NCI-H446 (cell line): ENCODE results near the gene NOP9.
A peak's percentile ranks its signal among the peaks of the same experiment; 100 is the strongest.

Experiments used
- DNase-seq, 2 experiments: peaks; one replicate each; lab custom pipeline; 2025; lab: John Stamatoyannopoulos, UW

The NOP9 gene

GRCh38 chr14:24329073-24329663 lies 29.5 kb downstream of the NOP9 start:
- DNase-seq, result no peak

DNA sequence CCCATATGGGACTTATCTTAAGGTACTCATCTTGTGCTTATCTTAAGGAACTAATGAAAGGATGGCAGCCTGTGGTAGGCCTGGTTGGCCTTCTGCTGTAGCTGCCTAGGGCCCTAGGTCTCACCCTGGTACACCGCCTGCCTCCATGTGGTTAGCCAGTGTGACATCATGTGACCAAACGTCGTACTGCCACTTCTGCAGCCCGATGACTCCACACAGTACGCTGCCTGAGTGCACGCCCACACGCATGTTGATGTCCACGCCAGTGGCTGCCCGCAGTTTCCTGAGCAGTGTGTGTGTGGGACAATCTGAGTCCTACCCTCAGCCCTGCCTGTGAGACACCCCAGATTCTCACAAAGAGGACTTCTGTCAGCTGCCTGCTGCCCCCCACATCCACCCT lies 30.1 kb downstream of the NOP9 start:
- DNase-seq, result no peak

DNA sequence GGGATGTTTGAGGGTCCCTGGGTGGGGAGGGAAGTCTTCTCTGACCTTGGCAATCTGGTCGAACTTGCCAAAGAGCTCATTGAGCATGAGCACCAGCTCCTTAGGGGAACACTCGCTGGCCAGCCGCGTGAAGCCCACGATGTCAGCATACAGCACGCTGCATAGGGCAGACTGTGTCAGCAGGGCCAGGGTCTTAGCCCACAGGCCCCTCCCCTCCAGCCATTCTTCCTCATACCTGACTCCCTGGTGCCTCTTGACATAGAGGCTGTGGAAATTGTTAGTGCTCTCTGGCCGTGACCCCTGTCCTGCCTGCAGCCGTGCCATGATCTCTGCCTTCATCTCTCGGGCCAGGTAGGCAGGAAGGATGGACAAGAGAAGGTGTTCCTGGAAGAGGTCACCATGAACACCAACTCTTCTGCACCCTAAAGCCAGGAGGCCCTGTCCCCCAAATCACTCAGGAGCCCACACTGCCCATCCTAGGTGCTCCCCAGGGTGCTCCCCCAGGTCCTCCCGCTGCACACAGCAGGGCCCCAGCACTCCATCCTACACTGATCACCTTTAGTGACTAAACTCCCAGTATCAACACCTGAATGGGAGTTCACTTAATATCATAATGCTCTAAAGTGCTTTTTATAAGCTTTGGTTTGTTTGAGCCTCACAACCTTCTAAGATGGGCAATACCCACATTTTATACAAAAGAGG lies 31.5 kb downstream of the NOP9 start:
- DNase-seq, result no peak

DNA sequence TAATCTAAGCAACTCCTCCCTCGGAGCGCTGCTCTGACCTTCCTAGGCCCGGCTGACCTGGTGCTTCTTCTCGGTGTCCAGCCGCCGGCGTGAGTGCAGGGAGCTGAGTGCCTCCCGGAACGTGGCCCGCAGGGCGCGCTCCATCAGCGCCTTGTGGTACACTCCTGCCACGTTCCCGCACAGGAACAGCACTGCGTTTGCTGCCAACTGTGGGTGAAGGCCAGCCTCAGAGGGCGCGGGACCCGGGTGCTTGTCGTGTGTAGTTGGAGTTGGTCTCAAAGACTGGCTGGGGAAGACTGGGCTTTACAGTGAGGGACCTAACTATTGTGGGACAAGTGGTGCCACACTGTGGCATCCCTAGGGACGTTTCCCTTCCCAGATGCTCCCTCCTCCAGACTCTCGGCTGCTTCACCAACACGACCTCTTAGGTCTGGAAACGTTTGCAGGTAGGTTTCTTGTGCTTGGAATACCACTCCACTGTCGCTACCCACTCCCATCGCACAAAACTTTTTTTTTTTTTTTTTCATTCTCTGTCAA lies 32.1 kb downstream of the NOP9 start:
- DNase-seq, result no peak

DNA sequence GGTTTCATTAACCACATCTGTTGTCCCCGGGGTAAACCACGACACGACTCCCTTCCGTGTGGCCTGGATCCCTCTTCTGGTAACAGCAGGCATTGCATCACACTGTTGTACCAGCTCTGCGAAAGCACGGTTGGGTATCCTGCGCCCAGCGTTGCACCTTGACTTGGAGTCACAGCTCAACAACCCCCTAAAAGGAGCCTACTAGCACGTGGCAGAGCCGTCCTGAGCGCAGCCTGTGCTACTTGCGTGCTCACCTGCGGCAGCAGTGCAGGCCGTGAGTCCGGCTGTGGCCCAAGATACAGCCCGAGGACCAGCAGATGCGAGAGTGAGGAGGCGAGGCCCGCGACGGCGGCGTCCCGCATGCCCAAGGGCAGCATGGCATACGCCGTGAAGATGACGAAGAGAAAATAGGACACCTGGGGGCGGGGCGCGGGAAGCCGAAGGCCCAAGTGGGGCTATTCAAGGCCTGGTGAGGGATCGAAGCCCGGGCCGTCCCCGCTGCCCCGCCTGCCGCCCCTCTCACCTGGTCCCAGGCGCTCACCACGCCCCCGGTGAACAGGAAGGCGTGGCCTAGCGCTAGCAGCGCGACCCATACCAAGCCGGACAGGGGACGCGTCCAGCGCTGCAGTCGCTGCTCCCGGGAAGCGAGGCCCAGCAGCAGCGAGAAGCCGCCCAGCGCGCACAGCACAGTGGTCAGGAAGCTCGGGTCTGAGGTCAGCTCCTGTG lies 32.8 kb downstream of the NOP9 start:
- peak in 1 of 2 experiments; percentile 60 for DNase-seq

- no peak for DNase-seq
Measured at GRCh38 chr14:24334431-24335291, 35.0 kb downstream of the NOP9 start, which contains the start of gene ADCY4. Gene ADCY4, minus strand, starts transcription at chr14:24335071. Its CDS starts 419 bp downstream, at chr14:24334652.

GRCh38 chr14:24335461-24336171 lies 36.0 kb downstream of the NOP9 start:
- DNase-seq, result no peak

DNA sequence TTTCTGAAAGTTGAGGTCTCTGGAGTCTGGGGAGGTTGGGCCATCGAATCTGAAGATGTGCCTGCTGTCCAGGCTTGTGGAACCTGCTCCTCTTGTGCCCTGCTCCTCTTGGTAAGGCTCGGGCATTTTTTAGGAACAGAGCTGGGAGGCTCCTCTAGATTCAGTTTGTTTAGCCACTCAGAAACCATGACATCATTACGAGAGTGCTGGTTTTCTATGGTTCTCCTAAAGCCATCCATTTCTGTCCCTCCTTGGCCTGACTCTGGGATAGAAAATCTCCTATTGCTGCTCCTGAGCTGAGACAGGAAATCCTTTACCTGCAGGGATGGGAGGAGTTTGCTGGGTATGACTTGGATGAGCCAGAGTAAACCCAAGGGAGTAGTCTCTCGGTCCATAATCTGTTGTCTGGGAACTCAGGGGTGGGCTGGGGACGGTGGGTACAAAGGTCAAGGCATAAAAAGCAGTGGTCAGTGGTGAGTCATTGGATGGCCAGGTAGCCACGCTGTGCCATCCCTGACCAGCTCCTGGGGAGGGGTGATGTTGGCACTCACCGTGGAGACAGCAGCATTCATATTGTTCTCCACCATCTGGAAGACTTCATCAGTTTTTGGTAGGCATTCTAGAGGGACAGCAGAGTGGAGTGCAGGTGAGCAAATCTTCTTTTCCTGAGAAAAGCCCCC lies 37.6 kb downstream of the NOP9 start:
- DNase-seq, result no peak

GRCh38 chr14:24337824-24338175 lies 38.1 kb downstream of the NOP9 start:
- DNase-seq, result no peak

- no peak for DNase-seq
Measured at GRCh38 chr14:24338843-24339242, 39.2 kb downstream of the NOP9 start.

DNA sequence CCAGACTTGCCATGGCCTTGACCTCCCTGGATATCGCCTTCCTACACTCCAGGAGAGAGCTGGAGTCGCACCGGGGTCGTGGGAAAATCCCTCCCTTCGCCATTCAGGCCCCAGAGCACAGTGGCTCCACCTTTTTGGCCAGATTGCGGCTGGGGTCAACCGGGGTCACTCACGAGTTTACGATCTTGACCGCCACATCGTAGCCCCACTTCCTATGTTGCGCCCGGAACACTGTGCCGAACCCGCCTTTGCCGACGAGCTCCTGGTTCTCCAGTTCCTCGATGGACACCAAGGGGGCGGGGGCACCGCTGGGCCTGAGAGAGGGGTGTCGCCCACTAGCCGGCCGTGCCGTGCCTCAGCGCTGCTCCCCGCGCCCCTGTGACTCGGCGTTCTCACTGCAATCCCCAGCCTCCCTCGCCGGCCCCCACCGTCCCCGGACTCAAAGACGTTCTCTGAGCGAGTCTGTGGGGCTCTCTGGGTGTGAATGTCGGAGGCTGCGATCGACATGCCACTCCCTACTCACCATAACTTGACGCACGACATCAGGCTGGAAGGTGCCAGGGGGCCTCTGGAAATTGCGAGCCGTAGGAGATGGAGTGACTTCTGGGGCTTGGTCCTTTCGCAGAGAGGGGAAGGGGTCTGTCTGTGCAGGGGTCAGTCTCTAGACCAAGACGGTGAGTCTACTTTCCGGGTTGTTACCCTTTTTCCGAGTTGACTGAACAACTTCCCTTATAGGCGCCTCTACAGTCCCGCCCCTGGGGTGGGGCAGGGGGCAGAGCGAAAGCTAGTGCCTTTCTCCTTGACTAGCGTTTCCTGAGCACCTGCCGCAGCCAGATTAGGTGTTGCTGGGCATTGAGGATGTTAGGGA lies 39.9 kb downstream of the NOP9 start, which contains the start of gene RIPK3:
RIPK3 (minus strand) TSS at position 708 of the 868 bp plus-strand sequence; CDS start at position 543, 165 bp downstream.
- DNase-seq, result no peak

DNA sequence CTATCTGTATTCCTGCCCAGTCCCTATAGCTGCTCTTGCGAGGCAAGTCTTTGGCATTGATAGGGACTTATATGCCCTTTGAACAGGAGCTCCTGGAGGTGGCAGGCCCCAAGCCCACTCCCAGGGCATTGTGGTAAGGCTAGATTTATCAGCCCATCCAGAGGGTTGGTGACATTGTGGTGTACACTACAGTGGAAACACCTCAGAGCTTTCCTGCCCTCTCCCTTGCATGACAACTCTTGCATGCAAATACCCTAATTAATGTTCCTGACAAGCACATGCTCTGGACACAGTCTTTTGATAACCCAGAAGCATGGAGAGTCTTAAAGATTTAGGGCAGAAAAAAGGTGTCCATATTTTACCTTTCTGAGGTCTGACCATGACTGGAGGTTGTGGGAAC lies 41.0 kb downstream of the NOP9 start:
- DNase-seq, result no peak

GRCh38 chr14:24342889-24343288 lies 43.2 kb downstream of the NOP9 start:
- DNase-seq, result no peak

GRCh38 chr14:24343795-24344660 lies 44.4 kb downstream of the NOP9 start:
- DNase-seq, result no peak

DNA sequence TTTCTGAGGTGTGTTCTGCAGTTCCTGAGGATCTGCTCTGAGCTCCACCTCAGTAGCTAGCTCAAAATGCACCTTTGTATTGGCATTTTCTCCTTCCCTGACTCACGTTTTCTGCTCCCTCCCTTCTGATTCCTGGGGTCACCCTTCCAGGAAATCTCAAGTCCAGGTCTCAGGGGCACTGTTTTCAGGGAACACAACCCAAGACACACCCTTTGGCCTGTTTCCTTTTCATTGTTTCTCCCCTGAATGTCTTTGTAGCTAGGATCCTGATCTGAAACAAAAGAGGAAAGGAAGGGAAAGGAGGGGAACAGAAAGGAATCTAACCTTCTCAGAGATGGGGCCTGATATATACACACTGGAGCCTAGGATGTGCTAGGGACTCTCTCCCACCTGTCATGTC lies 47.5 kb downstream of the NOP9 start:
- no peak for DNase-seq

GRCh38 chr14:24348186-24348585 lies 48.5 kb downstream of the NOP9 start:
- DNase-seq, result no peak

- no peak for DNase-seq
Measured at GRCh38 chr14:24349742-24350141, 50.1 kb downstream of the NOP9 start.

GRCh38 chr14:24351517-24351916 lies 51.9 kb downstream of the NOP9 start:
- no peak for DNase-seq
